KMS-11 (cell line): Measurements from ENCODE around the gene NAV2.

Source experiments
- H2AFZ ChIP-seq: fragments of 200-600 bp; sonication (generic); 2 replicates; pipeline ENCODE4 v1.6.1; 2016; ENCODE audit warnings: antibody characterized with exemption, mixed run types, low read depth
- H3K27ac ChIP-seq: fragments of 200-600 bp; sonication (generic); 2 replicates; pipeline ENCODE4 v1.6.1; 2016; ENCODE audit warnings: mild to moderate bottlenecking, mixed run types
- H3K27me3 ChIP-seq: fragments of 200-600 bp; sonication (generic); 2 replicates; pipeline ENCODE4 v1.6.1; 2017; ENCODE audit warnings: mild to moderate bottlenecking, low read depth, mixed run types, moderate library complexity; ENCODE audit not compliant: insufficient read depth
- H3K36me3 ChIP-seq: fragments of 200-600 bp; sonication (generic); 2 replicates; pipeline ENCODE4 v1.6.1; 2017; ENCODE audit warnings: mild to moderate bottlenecking, mixed run types; ENCODE audit not compliant: insufficient read depth
- H3K4me1 ChIP-seq: fragments of 200-600 bp; sonication (generic); 2 replicates; pipeline ENCODE4 v1.6.1; 2016; ENCODE audit warnings: mild to moderate bottlenecking, low read depth, mixed run types; ENCODE audit not compliant: poor library complexity, severe bottlenecking
- H3K4me2 ChIP-seq: fragments of 200-600 bp; sonication (generic); 2 replicates; pipeline ENCODE4 v1.7.0; 2016; ENCODE audit warnings: mild to moderate bottlenecking, mixed run types
- H3K4me3 ChIP-seq: fragments of 200-600 bp; sonication (generic); IDR thresholded peaks from 2 replicates; pipeline ENCODE4 v1.6.1; 2017; ENCODE audit warnings: low read depth, low read length, mixed read lengths; ENCODE audit not compliant: insufficient read depth
- H3K79me2 ChIP-seq: fragments of 200-600 bp; sonication (generic); 2 replicates; pipeline ENCODE4 v1.6.1; 2016; ENCODE audit warnings: low read depth, mixed run types; ENCODE audit not compliant: insufficient read depth
- H3K9ac ChIP-seq: fragments of 200-600 bp; sonication (generic); 2 replicates; pipeline ENCODE4 v1.6.1; 2016; ENCODE audit warnings: mild to moderate bottlenecking, mixed run types
- H4K20me1 ChIP-seq: fragments of 200-600 bp; sonication (generic); 2 replicates; pipeline ENCODE4 v1.6.1; 2016; ENCODE audit warnings: mild to moderate bottlenecking, mixed run types; ENCODE audit not compliant: insufficient read depth
- CTCF ChIP-seq: fragments of 200-600 bp; sonication (generic); conservative IDR thresholded peaks from 2 replicates; pipeline ENCODE4 v1.6.1; 2017; ENCODE audit warnings: low read depth, mild to moderate bottlenecking, antibody characterized with exemption, low read length, moderate library complexity, mixed read lengths

The NAV2 gene

DNA sequence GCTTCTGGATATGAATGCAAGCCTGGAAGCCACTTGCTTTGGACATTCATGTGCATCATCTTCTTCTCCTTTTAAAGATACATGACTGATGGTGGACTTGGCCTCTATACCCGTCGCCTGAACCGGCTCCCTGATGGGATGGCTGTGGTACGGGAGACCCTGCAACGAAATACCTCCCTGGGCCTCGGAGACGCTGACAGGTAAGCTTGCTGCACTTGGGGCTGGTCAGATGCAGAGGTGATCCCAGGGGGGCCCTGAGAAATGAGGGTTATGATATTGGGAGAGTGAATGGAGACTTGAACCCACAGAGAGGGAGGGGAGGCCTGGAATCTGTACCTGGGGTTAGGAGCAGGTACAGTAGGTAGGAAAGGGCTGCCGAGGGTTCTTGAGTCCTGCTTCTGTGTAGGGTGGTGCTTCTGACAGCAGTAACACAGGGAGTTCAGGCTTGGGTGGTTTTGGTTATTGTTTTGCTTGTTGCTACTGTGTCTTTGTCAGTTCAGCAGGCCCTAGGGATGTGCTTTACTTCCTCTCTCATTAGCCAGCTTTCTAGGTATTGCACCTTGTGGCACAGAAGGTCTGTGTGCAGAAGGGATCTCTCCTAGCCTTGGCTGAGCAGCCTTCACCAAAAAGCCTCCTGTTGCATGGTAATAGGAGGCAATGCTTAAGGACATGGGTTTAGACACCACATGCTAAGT lies 271.6 kb downstream of the NAV2 start:
- no peak overlapping the region for H3K4me2 ChIP-seq
- no peaks in the 10 kb centered on the region for H3K4me1 ChIP-seq
- TF ChIP-seq CTCF: no peak
- no peaks in the 10 kb centered on the region for H3K79me2 ChIP-seq
- H3K27ac ChIP-seq: no peak overlapping the region
- H3K27me3 ChIP-seq: no peaks in the 10 kb centered on the region
- no peak overlapping the region for H3K9ac ChIP-seq
- no peak overlapping the region for H3K4me3 ChIP-seq
- H2AFZ ChIP-seq: no peak overlapping the region
- no peaks in the 10 kb centered on the region for H3K36me3 ChIP-seq
- H4K20me1 ChIP-seq: no peaks in the 10 kb centered on the region

- TF ChIP-seq CTCF: no peak
- Histone ChIP-seq H3K36me3 (no peaks in the 10 kb centered on the region), H4K20me1 (no peaks in the 10 kb centered on the region), H3K4me2 (no peak overlapping the region), H3K79me2 (no peaks in the 10 kb centered on the region), H3K27ac (no peak overlapping the region), H3K9ac (no peak overlapping the region), H2AFZ (no peak overlapping the region), H3K4me3 (no peak overlapping the region), H3K4me1 (no peaks in the 10 kb centered on the region), H3K27me3 (no peaks in the 10 kb centered on the region)
These were observed 272.5 kb downstream of the NAV2 start for GRCh38 chr11:19985111-19985510.

DNA sequence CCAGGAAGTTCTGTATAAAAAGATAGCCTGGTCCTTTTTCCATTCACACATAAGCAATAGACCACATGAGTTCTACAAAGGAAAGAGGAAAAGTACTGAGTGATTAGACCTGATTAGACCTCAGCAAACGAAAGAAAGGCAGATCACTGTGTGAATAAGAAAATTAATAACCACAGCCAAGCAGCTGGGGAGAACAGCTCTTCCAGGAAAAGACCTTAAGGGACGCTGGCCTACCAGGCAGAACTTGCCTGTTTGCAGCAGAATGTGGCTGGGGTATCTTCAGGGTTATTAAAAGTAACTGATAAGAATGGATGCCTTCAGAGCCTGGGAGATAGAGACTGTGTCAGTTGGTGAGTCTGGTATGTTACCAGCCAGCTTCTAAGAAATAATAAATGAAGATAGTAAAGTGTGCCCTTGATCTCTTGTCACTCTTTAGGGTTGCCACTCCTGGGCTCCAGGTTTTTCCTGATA lies 274.7 kb downstream of the NAV2 start:
- Histone ChIP-seq H3K4me3 (no peak overlapping the region), H2AFZ (no peak overlapping the region), H4K20me1 (no peaks in the 10 kb centered on the region), H3K36me3 (no peaks in the 10 kb centered on the region), H3K9ac (no peak overlapping the region), H3K27me3 (no peaks in the 10 kb centered on the region), H3K4me2 (no peak overlapping the region), H3K79me2 (no peaks in the 10 kb centered on the region), H3K27ac (no peak overlapping the region), H3K4me1 (no peaks in the 10 kb centered on the region)
- TF ChIP-seq CTCF: no peak

GRCh38 chr11:19988598-19988997 lies 276.0 kb downstream of the NAV2 start:
- H3K4me2 ChIP-seq: no peak overlapping the region
- H3K9ac ChIP-seq: no peak overlapping the region
- H3K27ac ChIP-seq: no peak overlapping the region
- H2AFZ ChIP-seq: no peak overlapping the region
- H3K4me3 ChIP-seq: no peak overlapping the region
- no peaks in the 10 kb centered on the region for H3K27me3 ChIP-seq
- H3K4me1 ChIP-seq: no peaks in the 10 kb centered on the region
- TF ChIP-seq CTCF: no peak
- no peaks in the 10 kb centered on the region for H3K79me2 ChIP-seq
- no peaks in the 10 kb centered on the region for H4K20me1 ChIP-seq
- no peaks in the 10 kb centered on the region for H3K36me3 ChIP-seq
